Thyroid gland (tissue), 4 donors: ENCODE results near the gene MAP2K5. TPM values are rescaled to one million over a fixed set of nuclear protein-coding genes. Genes with fewer than 3 reads are reported as not detected.

Source experiments
- DNase-seq, 2 donors: peaks; one replicate each; pipeline ENCODE4 v3.0.0-alpha.2; 2019
- H3K27ac ChIP-seq, 3 donors: fragments of 200-600 bp; sonication (generic); 1 replicate in 2 of 3; 2 replicates in 1 of 3; pipeline ENCODE4 v1.5.1; 2016 to 2019; ENCODE audit warnings: mild to moderate bottlenecking in 1 of 3, moderate library complexity in 1 of 3
- H3K27me3 ChIP-seq: fragments of 200-600 bp; sonication (generic); one replicate; pipeline ENCODE4 v1.5.1; 2019
- H3K36me3 ChIP-seq, 2 donors: fragments of 200-600 bp; sonication (generic); one replicate each; pipeline ENCODE4 v1.5.1; 2016 to 2019
- H3K4me1 ChIP-seq, 2 donors: fragments of 200-600 bp; sonication (generic); one replicate each; pipeline ENCODE4 v1.5.1; 2017 to 2019
- H3K4me3 ChIP-seq, 3 donors: fragments of 200-600 bp; sonication (generic); replicated peaks in 1 of 3; 1 replicate in 2 of 3; 2 replicates in 1 of 3; pipeline ENCODE4 v1.5.1; 2016; ENCODE audit warnings: mild to moderate bottlenecking in 1 of 3
- H3K9me3 ChIP-seq: fragments of 200-600 bp; sonication (generic); one replicate; pipeline ENCODE4 v1.5.1; 2017
- CTCF ChIP-seq, 6 experiments: fragments of 200-600 bp in 3 of 6; fragments of 450-650 bp in 3 of 6; sonication (generic) in 3 of 6; IDR thresholded peaks; one replicate each; pipeline ENCODE4 v1.5.1; 2016 to 2019; ENCODE audit warnings: antibody characterized with exemption in 6 of 6, mild to moderate bottlenecking in 2 of 6, inconsistent platforms in 1 of 6, moderate library complexity in 1 of 6
- POLR2A ChIP-seq, 2 donors: fragments of 450-650 bp; IDR thresholded peaks; one replicate each; pipeline ENCODE4 v1.6.1; 2017; ENCODE audit warnings: antibody characterized with exemption in 2 of 2, mild to moderate bottlenecking in 2 of 2, moderate library complexity in 1 of 2
- WGBS, 2 donors: methylation state at CpG; one replicate each; pipeline ENCODE4 v1.1.5; 2017; 5-methylcytosine and 5-hydroxymethylcytosine counted together
- intact Hi-C: fragments of 100-400 bp; cut with DNase I; formaldehyde crosslinking; loops from one replicate; pipeline ENCODE4 v1.15.1; 2023
- total RNA-seq, 4 donors: library from RNA; depleted of rRNA; stranded (reverse); fragments of >200 nt; gene quantifications; one replicate each; pipeline ENCODE4 v1.2.3, GENCODE V29; 2016

Gene MAP2K5
- total RNA-seq, 4 donors from 2014 or later: 10.2 to 32.1 (median 15.9) TPM

- DNase-seq: no peak
- H3K4me3 ChIP-seq: no peak overlapping the region
- no peaks in the 10 kb centered on the region for H3K36me3 ChIP-seq
- intact Hi-C loops: no loop called here
- no peaks in the 10 kb centered on the region for H3K9me3 ChIP-seq
- peaks cover 28 to 69% of the 10 kb centered on the region in 2 donors for H3K4me1 ChIP-seq
- peaks cover 68% of the 10 kb centered on the region for H3K27me3 ChIP-seq
- H3K27ac ChIP-seq: no peak overlapping the region
- TF ChIP-seq CTCF (IDR thresholded peaks at IDR 0.05) (no peak), POLR2A (IDR thresholded peaks at IDR 0.05) (no peak)
- WGBS, 2 donors: 5 to 11% methylated on average over 4 to 53 of the region's 77 CpGs
Observed at GRCh38 chr15:67825881-67826716, 283.6 kb downstream of the MAP2K5 start.

GRCh38 chr15:67826717-67827561 lies 284.4 kb downstream of the MAP2K5 start:
- TF ChIP-seq POLR2A (IDR thresholded peaks at IDR 0.05): no peak
- no peak for TF ChIP-seq CTCF (IDR thresholded peaks at IDR 0.05)
- no peak for DNase-seq
- peaks cover 28 to 66% of the 10 kb centered on the region in 2 donors for H3K4me1 ChIP-seq
- no peaks in the 10 kb centered on the region for H3K9me3 ChIP-seq
- H3K27ac ChIP-seq: no peak overlapping the region
- WGBS, 2 donors: 0% methylated on average over 1 of the region's 88 CpGs
- no peak overlapping the region for H3K4me3 ChIP-seq
- peaks cover 64% of the 10 kb centered on the region for H3K27me3 ChIP-seq
- H3K36me3 ChIP-seq: no peaks in the 10 kb centered on the region
- intact Hi-C loops: no loop called here

- H3K27me3 ChIP-seq: peaks cover 62% of the 10 kb centered on the region
- intact Hi-C loops: no loop called here
- H3K9me3 ChIP-seq: no peaks in the 10 kb centered on the region
- H3K4me3 ChIP-seq: peak overlapping the region in 1 of 3 donors; percentile 10
- DNase-seq: no peak
- H3K36me3 ChIP-seq: no peaks in the 10 kb centered on the region
- H3K4me1 ChIP-seq: peaks cover 28 to 67% of the 10 kb centered on the region in 2 donors
- TF ChIP-seq CTCF (IDR thresholded peaks at IDR 0.05) (no peak), POLR2A (IDR thresholded peaks at IDR 0.05) (no peak)
- WGBS, 2 donors: 7 to 8% methylated on average over 3 to 20 of the region's 91 CpGs
- H3K27ac ChIP-seq: no peak overlapping the region
Observed at GRCh38 chr15:67827562-67828277, 285.2 kb downstream of the MAP2K5 start.

GRCh38 chr15:67828278-67828968 lies 285.9 kb downstream of the MAP2K5 start:
- H3K27me3 ChIP-seq: peaks cover 63% of the 10 kb centered on the region
- H3K9me3 ChIP-seq: no peaks in the 10 kb centered on the region
- WGBS, 2 donors: 5% methylated on average over 38 to 40 of the region's 40 CpGs
- H3K27ac ChIP-seq: no peak overlapping the region
- intact Hi-C loops: no loop called here
- peaks cover 34 to 67% of the 10 kb centered on the region in 2 donors for H3K4me1 ChIP-seq
- DNase-seq: no peak
- peak overlapping the region in 1 of 3 donors; percentile 10 for H3K4me3 ChIP-seq
- TF ChIP-seq CTCF (IDR thresholded peaks at IDR 0.05): no peak
- no peak for TF ChIP-seq POLR2A (IDR thresholded peaks at IDR 0.05)
- no peaks in the 10 kb centered on the region for H3K36me3 ChIP-seq
